HEK293 (cell line): ENCODE results near the gene NEK2.

ENCODE experiments used
- CTCF ChIA-PET: fragments of 350-600 bp; formaldehyde crosslinking; extraction: SDS; loops from one replicate; lab custom pipeline; 2021; ENCODE audit warnings: antibody characterized with exemption; lab: Yijun Ruan, JAX
- POLR2A ChIA-PET: fragments of 300-600 bp; formaldehyde crosslinking; extraction: SDS; loops from one replicate; lab custom pipeline; 2020; ENCODE audit warnings: antibody characterized with exemption, inconsistent platforms; lab: Yijun Ruan, JAX
- H3K27ac ChIP-seq: fragments of 200-500 bp; sonication (Bioruptor generic); 2 replicates; pipeline ENCODE4 v1.5.1; 2014; ENCODE audit warnings: low read depth, low read length, control low read depth, inconsistent platforms; ENCODE audit errors: extremely low read depth
- H3K36me3 ChIP-seq, 2 experiments: fragments of 200-500 bp in 1 of 2; sonication (Bioruptor generic) in 1 of 2; 1 replicate in 1 of 2; 2 replicates in 1 of 2; pipeline ENCODE4 v1.5.1; 2014 to 2017; ENCODE audit warnings: inconsistent platforms in 2 of 2, low read length in 2 of 2; ENCODE audit not compliant: control insufficient read depth in 2 of 2, insufficient read depth in 1 of 2
- H3K4me1 ChIP-seq: fragments of 200-500 bp; sonication (Bioruptor generic); 2 replicates; pipeline ENCODE4 v1.5.1; 2014; ENCODE audit warnings: mild to moderate bottlenecking, low read length, inconsistent platforms; ENCODE audit not compliant: control insufficient read depth, insufficient read depth
- H3K4me3 ChIP-seq: 2 replicates; pipeline ENCODE4 v1.5.1; 2011; ENCODE audit warnings: low read depth, mild to moderate bottlenecking, control low read depth, low read length, moderate library complexity
- H3K9me3 ChIP-seq: fragments of 200-500 bp; sonication (Bioruptor generic); 2 replicates; pipeline ENCODE4 v1.5.1; 2014; ENCODE audit warnings: low read depth, low read length, inconsistent platforms; ENCODE audit not compliant: control insufficient read depth, insufficient read depth
- BCL11B ChIP-seq: fragments of 450-650 bp; formaldehyde crosslinking; IDR thresholded peaks from 2 replicates; pipeline ENCODE4 v1.5.1; 2016; ENCODE audit warnings: low read depth, missing biosample characterization, missing genetic modification characterization
- GLIS2 ChIP-seq: fragments of 450-650 bp; formaldehyde crosslinking; IDR thresholded peaks from 2 replicates; pipeline ENCODE4 v1.5.1; 2016; ENCODE audit warnings: missing biosample characterization, missing genetic modification characterization
- HOXA7 ChIP-seq: sonication (generic); formaldehyde crosslinking; IDR thresholded peaks from 2 replicates; pipeline ENCODE4 v1.8.1; 2022; ENCODE audit warnings: missing genetic modification reagents, borderline replicate concordance
- KLF1 ChIP-seq: fragments of 450-650 bp; formaldehyde crosslinking; IDR thresholded peaks from 2 replicates; pipeline ENCODE4 v1.5.1; 2016; ENCODE audit warnings: missing biosample characterization, missing genetic modification characterization
- KLF9 ChIP-seq: fragments of 450-650 bp; formaldehyde crosslinking; IDR thresholded peaks from 2 replicates; pipeline ENCODE4 v1.5.1; 2016; ENCODE audit warnings: missing biosample characterization, missing genetic modification characterization, low read depth
- SP2 ChIP-seq: fragments of 450-650 bp; formaldehyde crosslinking; IDR thresholded peaks from 2 replicates; pipeline ENCODE4 v1.5.1; 2016; ENCODE audit warnings: missing biosample characterization, missing genetic modification characterization
- TCF7L2 ChIP-seq: IDR thresholded peaks from 2 replicates; pipeline ENCODE4 v1.6.1; 2011; ENCODE audit warnings: low read depth, mild to moderate bottlenecking, inconsistent platforms, low read length, moderate library complexity, borderline replicate concordance
- ZBTB20 ChIP-seq: fragments of 450-650 bp; formaldehyde crosslinking; IDR thresholded peaks from 2 replicates; pipeline ENCODE4 v1.5.1; 2016; ENCODE audit warnings: missing biosample characterization, missing genetic modification characterization
- ZBTB8A ChIP-seq: fragments of 450-650 bp; formaldehyde crosslinking; IDR thresholded peaks from 2 replicates; pipeline ENCODE4 v1.5.1; 2016; ENCODE audit warnings: missing biosample characterization, missing genetic modification characterization
- ZEB2 ChIP-seq: fragments of 450-650 bp; formaldehyde crosslinking; IDR thresholded peaks from 2 replicates; pipeline ENCODE4 v1.5.1; 2016; ENCODE audit warnings: missing biosample characterization, missing genetic modification characterization
- ZFHX2 ChIP-seq: fragments of 450-650 bp; formaldehyde crosslinking; conservative IDR thresholded peaks from 2 replicates; pipeline ENCODE4 v1.5.1; 2016; ENCODE audit warnings: missing biosample characterization, missing genetic modification characterization
- ZNF19 ChIP-seq: fragments of 450-650 bp; formaldehyde crosslinking; IDR thresholded peaks from 2 replicates; pipeline ENCODE4; 2016; ENCODE audit warnings: missing biosample characterization, missing genetic modification characterization, low read depth
- ZNF274 ChIP-seq, 2 experiments: fragments of 200-500 bp in 1 of 2; fragments of 450-650 bp in 1 of 2; sonication (Bioruptor generic) in 1 of 2; formaldehyde crosslinking in 1 of 2; IDR thresholded peaks; 2 replicates each; pipeline versions ENCODE4 v1.5.1 to v1.6.1; 2014 to 2016; ENCODE audit warnings: borderline replicate concordance in 1 of 2, inconsistent platforms in 1 of 2, low read length in 1 of 2, missing biosample characterization in 1 of 2, missing genetic modification characterization in 1 of 2
- ZNF335 ChIP-seq: fragments of 450-650 bp; formaldehyde crosslinking; conservative IDR thresholded peaks from 2 replicates; pipeline ENCODE4 v1.5.1; 2016; ENCODE audit warnings: missing biosample characterization, missing genetic modification characterization
- ZNF426 ChIP-seq: fragments of 450-650 bp; formaldehyde crosslinking; IDR thresholded peaks from 2 replicates; pipeline ENCODE4 v1.5.1; 2017; ENCODE audit warnings: missing biosample characterization, missing genetic modification characterization, mild to moderate bottlenecking, inconsistent platforms, moderate library complexity
- ZNF548 ChIP-seq: fragments of 450-650 bp; formaldehyde crosslinking; IDR thresholded peaks from 2 replicates; pipeline ENCODE4 v1.5.1; 2016; ENCODE audit warnings: missing biosample characterization, missing genetic modification characterization
- ZNF585B ChIP-seq: fragments of 450-650 bp; formaldehyde crosslinking; IDR thresholded peaks from 2 replicates; pipeline ENCODE4 v1.5.1; 2016; ENCODE audit warnings: missing biosample characterization, missing genetic modification characterization
- ZNF624 ChIP-seq: fragments of 450-650 bp; formaldehyde crosslinking; IDR thresholded peaks from 2 replicates; pipeline ENCODE4 v1.5.1; 2017; ENCODE audit warnings: missing biosample characterization, missing genetic modification characterization
- ZNF654 ChIP-seq: fragments of 450-650 bp; formaldehyde crosslinking; IDR thresholded peaks from 2 replicates; pipeline ENCODE4 v1.5.1; 2016; ENCODE audit warnings: low read depth, missing biosample characterization, missing genetic modification characterization
- ZNF660 ChIP-seq: fragments of 450-650 bp; IDR thresholded peaks from 2 replicates; pipeline ENCODE4 v1.5.1; 2018; ENCODE audit warnings: missing biosample characterization, mild to moderate bottlenecking, missing genetic modification characterization
- ZNF701 ChIP-seq: fragments of 450-650 bp; formaldehyde crosslinking; IDR thresholded peaks from 2 replicates; pipeline ENCODE4 v1.5.1; 2016; ENCODE audit warnings: missing biosample characterization, missing genetic modification characterization
- ZNF76 ChIP-seq: fragments of 450-650 bp; formaldehyde crosslinking; IDR thresholded peaks from 2 replicates; pipeline ENCODE4; 2016; ENCODE audit warnings: low read depth, missing biosample characterization, missing genetic modification characterization, borderline replicate concordance
- ZSCAN30 ChIP-seq: fragments of 450-650 bp; IDR thresholded peaks from 2 replicates; pipeline ENCODE4 v1.5.1; 2018; ENCODE audit warnings: missing biosample characterization, mild to moderate bottlenecking, missing genetic modification characterization, moderate library complexity
- TF ChIP-seq, protein P1 (sequence below): fragments of 450-650 bp; formaldehyde crosslinking; conservative IDR thresholded peaks from 2 replicates; pipeline ENCODE4 v1.5.1; 2016; ENCODE audit warnings: low read depth, missing biosample characterization, missing genetic modification characterization
- TF ChIP-seq, protein P2 (sequence below): fragments of 450-650 bp; formaldehyde crosslinking; optimal IDR thresholded peaks from 2 replicates; pipeline ENCODE3; 2016; ENCODE audit warnings: missing biosample characterization, mild to moderate bottlenecking, missing genetic modification characterization
- TF ChIP-seq, protein P3 (sequence below): fragments of 450-650 bp; formaldehyde crosslinking; IDR thresholded peaks from 2 replicates; pipeline ENCODE4 v1.5.1; 2016; ENCODE audit warnings: missing biosample characterization, missing genetic modification characterization
- TF ChIP-seq, protein P4 (sequence below): fragments of 450-650 bp; formaldehyde crosslinking; IDR thresholded peaks from 2 replicates; pipeline ENCODE4 v1.5.1; 2016; ENCODE audit warnings: missing biosample characterization, missing genetic modification characterization, low read depth

NEK2 gene

DNA sequence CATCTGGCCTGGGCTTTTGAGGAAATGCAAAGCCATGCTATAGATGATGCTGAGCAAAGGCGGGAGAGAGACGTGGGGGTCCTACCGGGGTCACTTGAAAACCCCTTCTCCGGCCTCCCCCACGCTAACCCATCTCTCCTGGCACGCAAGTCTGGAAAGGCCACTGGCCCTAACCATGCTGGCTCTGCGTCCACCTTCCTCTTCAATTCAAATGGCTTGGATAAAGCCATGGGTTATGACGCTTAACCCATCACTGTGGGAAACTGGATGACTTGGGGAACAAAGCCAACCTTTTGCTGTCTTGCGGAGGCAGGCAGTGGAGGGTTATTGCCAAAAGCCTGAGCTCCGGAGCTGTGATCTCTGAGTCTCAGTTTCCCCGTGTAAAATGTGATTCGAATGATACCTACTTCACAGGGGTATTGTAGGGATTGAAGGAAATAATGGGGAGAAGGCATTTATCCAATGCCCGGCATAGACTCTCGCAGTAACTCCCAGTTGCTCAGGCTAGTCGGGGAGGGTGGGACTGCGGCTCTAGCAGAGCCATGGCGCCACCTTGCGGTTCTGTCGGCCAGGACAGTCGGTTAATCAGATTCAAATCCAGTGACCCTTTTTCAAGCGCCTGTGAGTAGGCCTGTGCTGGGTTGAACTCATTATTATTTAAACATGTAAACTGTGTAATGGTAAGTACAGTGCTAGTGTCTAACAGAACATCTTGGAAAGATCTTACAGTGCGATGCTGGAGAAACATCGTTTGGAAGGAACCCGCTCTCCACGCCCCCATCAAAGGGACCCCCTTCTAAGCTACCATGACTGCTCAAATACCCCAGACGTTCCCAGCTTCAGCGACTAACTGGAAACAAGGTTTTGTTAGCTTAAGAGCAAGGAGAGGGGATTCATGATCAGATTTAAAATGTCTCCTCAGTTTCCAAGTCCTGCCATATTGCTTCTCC lies 20.3 kb downstream of the NEK2 start:
- no peak overlapping the region for H3K4me3 ChIP-seq
- H3K36me3 ChIP-seq = no peaks in the 10 kb centered on the region
- H3K27ac ChIP-seq = no peak overlapping the region
- H3K9me3 ChIP-seq = no peaks in the 10 kb centered on the region
- ChIA-PET CTCF (interaction anchor here (0.5 to 7.6 kb wide), 35 partner anchors 8 to 801 kb away, joined by 3 to 73 read pairs (median 4); partner anchors contain the start of gene SLC30A1), POLR2A (interaction anchor here (2.5 kb wide), 1 partner anchor 76 kb away, joined by 15 read pairs; the partner anchor contains the start of gene SLC30A1)
- H3K4me1 ChIP-seq = 0 out of 2 replicates have a peak, but pooled peaks cover 4% of the 10 kb centered on the region
- no peak for TF ChIP-seq ZNF585B (tag by site-specific recombination)
- TF ChIP-seq ZBTB20 (tag by site-specific recombination) = peak; percentile 17; the same call in 1 of the 2 replicates
- TF ChIP-seq ZNF426 (tag by site-specific recombination) = no peak
- TF ChIP-seq, protein P1, sequence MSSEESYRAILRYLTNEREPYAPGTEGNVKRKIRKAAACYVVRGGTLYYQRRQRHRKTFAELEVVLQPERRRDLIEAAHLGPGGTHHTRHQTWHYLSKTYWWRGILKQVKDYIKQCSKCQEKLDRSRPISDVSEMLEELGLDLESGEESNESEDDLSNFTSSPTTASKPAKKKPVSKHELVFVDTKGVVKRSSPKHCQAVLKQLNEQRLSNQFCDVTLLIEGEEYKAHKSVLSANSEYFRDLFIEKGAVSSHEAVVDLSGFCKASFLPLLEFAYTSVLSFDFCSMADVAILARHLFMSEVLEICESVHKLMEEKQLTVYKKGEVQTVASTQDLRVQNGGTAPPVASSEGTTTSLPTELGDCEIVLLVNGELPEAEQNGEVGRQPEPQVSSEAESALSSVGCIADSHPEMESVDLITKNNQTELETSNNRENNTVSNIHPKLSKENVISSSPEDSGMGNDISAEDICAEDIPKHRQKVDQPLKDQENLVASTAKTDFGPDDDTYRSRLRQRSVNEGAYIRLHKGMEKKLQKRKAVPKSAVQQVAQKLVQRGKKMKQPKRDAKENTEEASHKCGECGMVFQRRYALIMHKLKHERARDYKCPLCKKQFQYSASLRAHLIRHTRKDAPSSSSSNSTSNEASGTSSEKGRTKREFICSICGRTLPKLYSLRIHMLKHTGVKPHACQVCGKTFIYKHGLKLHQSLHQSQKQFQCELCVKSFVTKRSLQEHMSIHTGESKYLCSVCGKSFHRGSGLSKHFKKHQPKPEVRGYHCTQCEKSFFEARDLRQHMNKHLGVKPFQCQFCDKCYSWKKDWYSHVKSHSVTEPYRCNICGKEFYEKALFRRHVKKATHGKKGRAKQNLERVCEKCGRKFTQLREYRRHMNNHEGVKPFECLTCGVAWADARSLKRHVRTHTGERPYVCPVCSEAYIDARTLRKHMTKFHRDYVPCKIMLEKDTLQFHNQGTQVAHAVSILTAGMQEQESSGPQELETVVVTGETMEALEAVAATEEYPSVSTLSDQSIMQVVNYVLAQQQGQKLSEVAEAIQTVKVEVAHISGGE = no peak
- TF ChIP-seq ZSCAN30 (tag by site-specific recombination) = peak; percentile 54; the same call in 1 of the 2 replicates
- TF ChIP-seq KLF9 (tag by site-specific recombination) = peak; percentile 24; the same call in 1 of the 2 replicates
- TF ChIP-seq ZNF660 (tag by site-specific recombination) = peak; percentile 75; the same call in 1 of the 2 replicates
- no peak for TF ChIP-seq ZNF76 (tag by site-specific recombination)
- no peak for TF ChIP-seq SP2 (tag by site-specific recombination)
- TF ChIP-seq ZNF548 = no peak
- TF ChIP-seq HOXA7 (CRISPR knock-in tag) = no peak
- no peak for TF ChIP-seq ZNF624 (tag by site-specific recombination)
- no peak for TF ChIP-seq ZNF701 (tag by site-specific recombination)
- TF ChIP-seq, protein P2, sequence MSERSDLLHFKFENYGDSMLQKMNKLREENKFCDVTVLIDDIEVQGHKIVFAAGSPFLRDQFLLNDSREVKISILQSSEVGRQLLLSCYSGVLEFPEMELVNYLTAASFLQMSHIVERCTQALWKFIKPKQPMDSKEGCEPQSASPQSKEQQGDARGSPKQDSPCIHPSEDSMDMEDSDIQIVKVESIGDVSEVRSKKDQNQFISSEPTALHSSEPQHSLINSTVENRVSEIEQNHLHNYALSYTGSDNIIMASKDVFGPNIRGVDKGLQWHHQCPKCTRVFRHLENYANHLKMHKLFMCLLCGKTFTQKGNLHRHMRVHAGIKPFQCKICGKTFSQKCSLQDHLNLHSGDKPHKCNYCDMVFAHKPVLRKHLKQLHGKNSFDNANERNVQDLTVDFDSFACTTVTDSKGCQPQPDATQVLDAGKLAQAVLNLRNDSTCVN = peak; percentile 8
- no peak for TF ChIP-seq TCF7L2
- 0 out of 2 replicates have a peak, but pooled peaks have one; percentile 35 for TF ChIP-seq KLF1 (tag by site-specific recombination)
- TF ChIP-seq, protein P3, sequence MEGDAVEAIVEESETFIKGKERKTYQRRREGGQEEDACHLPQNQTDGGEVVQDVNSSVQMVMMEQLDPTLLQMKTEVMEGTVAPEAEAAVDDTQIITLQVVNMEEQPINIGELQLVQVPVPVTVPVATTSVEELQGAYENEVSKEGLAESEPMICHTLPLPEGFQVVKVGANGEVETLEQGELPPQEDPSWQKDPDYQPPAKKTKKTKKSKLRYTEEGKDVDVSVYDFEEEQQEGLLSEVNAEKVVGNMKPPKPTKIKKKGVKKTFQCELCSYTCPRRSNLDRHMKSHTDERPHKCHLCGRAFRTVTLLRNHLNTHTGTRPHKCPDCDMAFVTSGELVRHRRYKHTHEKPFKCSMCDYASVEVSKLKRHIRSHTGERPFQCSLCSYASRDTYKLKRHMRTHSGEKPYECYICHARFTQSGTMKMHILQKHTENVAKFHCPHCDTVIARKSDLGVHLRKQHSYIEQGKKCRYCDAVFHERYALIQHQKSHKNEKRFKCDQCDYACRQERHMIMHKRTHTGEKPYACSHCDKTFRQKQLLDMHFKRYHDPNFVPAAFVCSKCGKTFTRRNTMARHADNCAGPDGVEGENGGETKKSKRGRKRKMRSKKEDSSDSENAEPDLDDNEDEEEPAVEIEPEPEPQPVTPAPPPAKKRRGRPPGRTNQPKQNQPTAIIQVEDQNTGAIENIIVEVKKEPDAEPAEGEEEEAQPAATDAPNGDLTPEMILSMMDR = peak; percentile 80
- TF ChIP-seq ZNF654 (tag by site-specific recombination) = peak; percentile 91
- no peak for TF ChIP-seq ZNF19 (tag by site-specific recombination)
- TF ChIP-seq, protein P4, sequence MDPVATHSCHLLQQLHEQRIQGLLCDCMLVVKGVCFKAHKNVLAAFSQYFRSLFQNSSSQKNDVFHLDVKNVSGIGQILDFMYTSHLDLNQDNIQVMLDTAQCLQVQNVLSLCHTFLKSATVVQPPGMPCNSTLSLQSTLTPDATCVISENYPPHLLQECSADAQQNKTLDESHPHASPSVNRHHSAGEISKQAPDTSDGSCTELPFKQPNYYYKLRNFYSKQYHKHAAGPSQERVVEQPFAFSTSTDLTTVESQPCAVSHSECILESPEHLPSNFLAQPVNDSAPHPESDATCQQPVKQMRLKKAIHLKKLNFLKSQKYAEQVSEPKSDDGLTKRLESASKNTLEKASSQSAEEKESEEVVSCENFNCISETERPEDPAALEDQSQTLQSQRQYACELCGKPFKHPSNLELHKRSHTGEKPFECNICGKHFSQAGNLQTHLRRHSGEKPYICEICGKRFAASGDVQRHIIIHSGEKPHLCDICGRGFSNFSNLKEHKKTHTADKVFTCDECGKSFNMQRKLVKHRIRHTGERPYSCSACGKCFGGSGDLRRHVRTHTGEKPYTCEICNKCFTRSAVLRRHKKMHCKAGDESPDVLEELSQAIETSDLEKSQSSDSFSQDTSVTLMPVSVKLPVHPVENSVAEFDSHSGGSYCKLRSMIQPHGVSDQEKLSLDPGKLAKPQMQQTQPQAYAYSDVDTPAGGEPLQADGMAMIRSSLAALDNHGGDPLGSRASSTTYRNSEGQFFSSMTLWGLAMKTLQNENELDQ = no peak
- TF ChIP-seq ZNF335 (tag by site-specific recombination) = 0 out of 2 replicates have a peak, but pooled peaks have one; percentile 31
- TF ChIP-seq BCL11B (tag by site-specific recombination) = no peak
- no peak for TF ChIP-seq ZNF274 (IDR thresholded peaks at IDR 0.05; ENCODE audit: low read length)
- no peak for TF ChIP-seq ZNF274 (tag by site-specific recombination; IDR thresholded peaks at IDR 0.05; ENCODE audit: borderline replicate concordance)
- TF ChIP-seq ZBTB8A (tag by site-specific recombination) = peak; percentile 35; the same call in 1 of the 2 replicates
- TF ChIP-seq GLIS2 (tag by site-specific recombination) = no peak
- no peak for TF ChIP-seq ZEB2 (tag by site-specific recombination)
- TF ChIP-seq ZFHX2 (tag by site-specific recombination) = no peak
